Effector CD4-positive, alpha-beta T cell (primary cell): Measurements from ENCODE around the gene ATP8B1.
"Not testable (repeated sequence)": the region's sequence is repeated elsewhere in the genome, so short reads cannot be mapped to it uniquely, and the experiment has no call there.

ENCODE experiments used
- DNase-seq: peaks from one replicate; pipeline ENCODE4 v3.0.0-alpha.2; 2020

ATP8B1 gene

DNA sequence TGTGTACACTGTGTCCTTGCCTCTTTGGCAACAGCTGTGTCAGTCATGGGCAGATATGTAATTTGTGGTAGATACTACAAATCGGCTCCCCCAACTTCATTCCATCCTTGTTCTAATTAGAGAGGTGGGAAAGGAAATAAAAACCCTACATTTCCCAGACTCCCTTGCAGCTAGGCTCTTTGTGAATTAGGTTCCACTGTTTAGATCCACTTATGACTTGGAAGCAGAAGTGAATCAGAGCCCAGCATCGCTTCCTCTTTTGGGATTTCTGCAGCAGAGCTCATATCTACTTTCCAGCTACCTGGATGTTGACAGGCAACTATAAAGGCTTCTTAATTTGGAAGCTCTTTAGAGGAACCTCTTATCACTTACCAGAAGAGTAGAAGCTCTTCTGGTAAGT, 147.4 kb downstream of the ATP8B1 start:
- DNase-seq, result no peak

DNA sequence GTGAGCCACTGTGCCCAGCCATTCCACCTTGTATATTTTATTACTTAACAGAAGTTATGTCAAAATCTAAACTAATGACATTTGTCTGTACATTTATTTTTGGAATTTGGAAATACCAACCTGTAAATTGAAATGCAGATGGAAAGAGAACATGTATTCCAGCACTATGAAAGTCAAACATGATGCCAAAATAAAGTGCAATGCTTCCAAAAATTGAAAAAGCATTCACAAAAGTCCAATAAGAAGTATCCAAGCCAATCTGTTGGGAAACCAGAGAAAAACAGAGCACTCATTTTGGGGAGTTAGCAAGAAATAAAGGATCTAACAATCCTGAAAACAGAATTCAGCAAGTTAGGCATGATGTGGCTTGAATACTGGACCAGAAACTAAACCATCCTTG, 151.2 kb downstream of the ATP8B1 start:
- DNase-seq, result no peak

DNA sequence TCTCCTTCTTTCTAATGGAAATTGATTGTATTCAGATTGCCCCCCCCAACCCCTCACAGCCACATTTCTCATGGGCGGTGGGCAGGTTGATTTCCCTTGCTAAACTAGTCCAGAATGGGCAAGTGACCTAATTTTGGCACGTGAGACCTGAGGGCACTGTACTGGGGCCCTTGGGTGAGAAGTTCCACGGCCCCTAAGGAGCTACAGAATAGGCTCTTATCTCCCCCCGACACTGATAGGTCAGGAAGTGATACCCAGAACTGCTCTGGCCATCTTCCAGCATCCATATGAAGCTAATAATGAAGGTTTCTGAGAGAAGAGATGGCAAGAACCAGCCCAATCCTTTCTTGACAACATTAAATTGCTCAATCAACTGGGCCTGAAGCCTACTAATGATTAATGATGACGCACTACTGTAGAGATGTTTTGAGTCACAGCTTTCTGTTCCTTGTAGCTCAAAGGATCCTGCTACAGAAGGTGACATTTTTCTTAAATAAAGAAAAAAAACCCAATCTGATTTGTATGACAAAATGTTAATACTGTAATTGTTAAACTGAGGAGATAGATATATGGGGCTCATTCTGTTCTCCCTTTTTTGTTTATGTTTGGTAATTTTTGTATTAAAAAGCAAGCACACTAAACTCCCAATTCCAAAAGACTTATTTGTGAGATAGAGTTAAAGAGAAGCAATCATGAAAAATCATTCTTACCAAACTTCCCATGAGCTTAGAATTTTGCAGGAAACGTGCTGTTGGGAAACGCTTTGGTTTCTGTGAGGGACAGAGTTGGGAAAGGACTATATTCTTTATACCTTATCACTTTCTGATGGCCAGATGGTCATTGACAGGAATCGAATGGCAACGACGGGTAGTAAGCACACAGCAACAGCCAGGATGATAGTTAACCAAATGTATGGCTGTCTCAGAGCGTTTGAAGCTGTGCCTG, 153.3 kb downstream of the ATP8B1 start:
- no peak for DNase-seq

DNA sequence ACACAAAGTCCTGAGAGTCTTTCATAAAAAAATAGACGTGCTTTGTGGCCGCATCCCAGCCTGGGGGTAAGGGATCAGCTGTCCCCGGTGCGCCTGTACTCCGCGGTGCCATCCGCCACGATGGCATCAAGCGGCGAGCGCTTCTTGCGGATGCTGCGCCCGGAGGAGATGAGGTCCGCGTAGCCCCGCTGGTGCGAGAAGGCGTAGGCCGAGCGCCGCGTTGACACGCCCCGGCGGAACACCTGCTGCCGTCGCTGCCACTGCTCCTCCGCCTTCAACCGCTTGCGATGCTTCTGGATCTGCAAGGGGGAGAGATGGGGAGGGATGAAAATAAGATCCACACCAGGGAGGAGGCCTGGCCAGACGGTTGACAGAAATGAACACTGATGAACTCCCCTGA, 154.7 kb downstream of the ATP8B1 start:
- no peak for DNase-seq

DNA sequence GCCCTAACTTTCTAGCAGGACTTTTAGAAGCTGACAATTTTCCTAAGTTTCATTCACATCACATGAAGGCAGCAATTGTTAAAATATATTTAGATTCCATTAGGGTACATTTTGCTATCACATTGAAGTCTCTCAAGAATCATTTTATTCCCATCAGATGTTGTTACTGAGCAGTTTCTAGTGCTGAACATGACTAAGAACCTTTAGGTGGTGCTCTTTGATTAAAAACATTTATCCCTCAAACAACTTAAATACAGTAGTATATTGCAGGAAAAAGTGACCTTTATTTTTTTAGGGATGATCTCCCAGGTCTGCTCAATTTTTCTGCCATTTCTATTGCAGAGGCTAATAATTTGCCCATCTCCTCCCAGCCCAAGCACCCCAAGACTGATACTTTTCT, 158.6 kb downstream of the ATP8B1 start:
- DNase-seq, result no peak

DNA sequence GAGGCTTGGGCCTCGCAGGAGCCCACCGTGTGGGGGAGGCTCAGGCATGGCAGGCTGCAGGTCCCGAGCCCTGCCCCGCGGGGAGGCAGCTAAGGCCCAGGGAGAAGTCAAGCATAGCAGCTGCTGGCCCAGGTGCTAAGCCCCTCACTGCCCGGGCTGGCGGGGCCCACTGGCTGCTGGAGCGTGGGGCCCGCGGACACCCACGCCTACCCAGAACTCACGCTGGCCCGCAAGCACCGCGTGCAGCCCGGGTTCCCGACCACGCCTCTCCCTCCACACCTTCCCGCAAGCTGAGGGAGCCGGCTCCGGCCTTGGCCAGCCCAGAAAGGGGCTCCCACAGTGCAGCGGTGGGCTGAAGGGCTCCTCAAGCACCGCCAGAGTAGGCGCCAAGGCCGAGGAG, 159.4 kb downstream of the ATP8B1 start:
- DNase-seq, result not testable (repeated sequence)

DNA sequence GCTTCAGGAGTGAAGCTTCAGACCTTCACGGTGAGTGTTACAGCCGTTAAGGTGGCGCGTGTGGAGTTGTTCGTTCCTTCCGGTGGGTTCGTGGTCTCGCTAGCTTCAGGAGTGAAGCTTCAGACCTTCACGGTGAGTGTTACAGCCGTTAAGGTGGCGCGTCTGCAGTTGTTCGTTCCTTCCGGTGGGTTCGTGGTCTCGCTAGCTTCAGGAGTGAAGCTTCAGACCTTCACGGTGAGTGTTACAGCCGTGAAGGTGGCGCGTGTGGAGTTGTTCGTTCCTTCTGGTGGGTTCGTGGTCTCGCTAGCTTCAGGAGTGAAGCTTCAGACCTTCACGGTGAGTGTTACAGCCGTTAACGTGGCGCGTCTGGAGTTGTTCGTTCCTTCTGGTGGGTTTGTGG, 160.7 kb downstream of the ATP8B1 start:
- not testable (repeated sequence) for DNase-seq

DNA sequence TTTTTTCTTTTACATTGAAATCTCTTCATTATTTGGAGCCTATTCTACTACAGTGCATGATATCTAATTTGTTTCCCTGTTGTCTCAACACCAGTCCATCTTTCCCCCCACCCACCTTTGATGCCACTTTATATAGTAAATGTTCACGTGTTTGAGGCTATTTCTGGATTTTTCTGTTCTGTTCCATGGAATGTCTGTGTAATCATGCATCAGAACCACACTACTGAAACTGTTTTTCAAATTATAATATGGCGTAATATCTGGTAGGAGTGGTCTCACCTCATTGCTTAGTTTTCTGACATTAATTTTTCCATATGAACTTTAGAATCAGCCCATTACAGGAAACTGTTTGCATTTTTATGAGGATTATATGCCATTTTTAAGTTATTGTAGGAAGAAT, 162.4 kb downstream of the ATP8B1 start:
- DNase-seq, result no peak

DNA sequence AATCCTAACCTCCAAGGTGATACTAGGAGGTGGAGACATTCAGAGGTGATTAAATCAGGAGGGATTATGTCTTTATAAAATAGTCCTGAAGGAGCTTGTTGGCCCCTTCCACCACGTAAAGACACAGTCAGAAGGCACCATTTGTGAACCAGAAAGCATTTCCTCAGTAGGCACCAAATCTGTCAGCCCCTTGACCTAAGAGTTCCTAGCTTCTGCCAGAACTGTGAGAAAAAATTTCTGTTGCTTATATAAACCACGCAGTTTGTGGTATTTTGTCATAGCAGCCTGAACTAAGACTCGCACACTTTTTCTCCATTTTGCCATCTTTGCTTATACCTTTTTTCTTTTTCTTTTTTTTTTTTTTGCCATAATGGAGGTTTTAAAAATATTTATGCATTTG, 162.9 kb downstream of the ATP8B1 start:
- DNase-seq, result no peak

DNA sequence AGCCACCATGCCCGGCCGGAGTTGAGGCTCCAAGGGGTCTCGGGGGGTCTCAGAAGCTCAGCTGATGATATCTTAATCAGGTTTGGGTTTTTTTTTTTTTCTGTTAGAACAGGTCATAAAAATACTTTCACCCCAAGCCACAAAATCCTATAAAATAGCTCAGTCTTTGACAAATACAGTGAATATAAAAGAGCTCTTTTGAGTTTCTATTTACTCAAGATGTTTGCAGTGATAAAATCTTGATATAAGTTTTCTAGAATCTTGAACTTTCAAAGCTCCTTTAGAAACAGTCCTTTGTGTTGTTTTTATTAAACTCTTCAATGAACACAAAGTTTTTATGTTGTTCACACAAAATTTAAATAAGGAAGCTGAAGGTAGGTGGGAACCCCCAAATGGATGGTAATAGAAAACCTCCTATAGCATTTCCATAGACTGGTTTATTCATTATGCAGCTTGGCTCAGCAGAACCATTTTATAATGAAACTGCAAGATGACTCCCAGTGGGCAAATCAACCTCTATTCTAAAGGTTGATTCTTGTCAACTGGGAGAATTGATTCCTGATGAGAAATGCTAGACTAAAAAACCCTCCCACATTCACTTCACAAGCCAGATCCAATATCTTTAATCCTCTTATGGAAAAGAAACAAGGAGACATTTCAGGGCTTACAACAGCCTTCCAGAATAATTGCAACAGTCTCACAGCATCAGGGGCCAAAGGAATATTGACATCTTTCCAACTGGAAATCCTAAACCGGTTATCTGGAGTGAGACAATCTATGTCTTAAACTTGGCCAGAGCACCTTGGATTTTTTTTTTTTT, 167.9 kb downstream of the ATP8B1 start:
- no peak for DNase-seq

DNA sequence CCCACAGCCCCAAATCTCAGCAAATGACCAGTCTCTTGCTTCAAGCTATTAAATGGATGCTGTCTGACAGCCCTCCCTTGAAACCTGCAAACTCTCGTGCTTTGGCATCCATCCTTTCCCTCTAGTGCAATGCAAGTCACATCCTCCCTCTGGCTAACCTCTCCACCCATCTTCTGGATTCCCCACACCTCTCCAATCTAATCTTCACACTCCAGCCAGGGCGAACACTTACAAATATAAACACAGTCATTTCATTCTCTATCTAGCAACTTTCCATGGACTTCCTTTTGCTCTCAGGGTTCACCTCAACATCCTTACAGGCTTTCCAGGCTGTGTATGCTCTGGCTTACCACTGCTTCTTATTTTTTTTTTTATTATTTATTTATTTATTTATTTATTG, 171.4 kb downstream of the ATP8B1 start:
- no peak for DNase-seq

DNA sequence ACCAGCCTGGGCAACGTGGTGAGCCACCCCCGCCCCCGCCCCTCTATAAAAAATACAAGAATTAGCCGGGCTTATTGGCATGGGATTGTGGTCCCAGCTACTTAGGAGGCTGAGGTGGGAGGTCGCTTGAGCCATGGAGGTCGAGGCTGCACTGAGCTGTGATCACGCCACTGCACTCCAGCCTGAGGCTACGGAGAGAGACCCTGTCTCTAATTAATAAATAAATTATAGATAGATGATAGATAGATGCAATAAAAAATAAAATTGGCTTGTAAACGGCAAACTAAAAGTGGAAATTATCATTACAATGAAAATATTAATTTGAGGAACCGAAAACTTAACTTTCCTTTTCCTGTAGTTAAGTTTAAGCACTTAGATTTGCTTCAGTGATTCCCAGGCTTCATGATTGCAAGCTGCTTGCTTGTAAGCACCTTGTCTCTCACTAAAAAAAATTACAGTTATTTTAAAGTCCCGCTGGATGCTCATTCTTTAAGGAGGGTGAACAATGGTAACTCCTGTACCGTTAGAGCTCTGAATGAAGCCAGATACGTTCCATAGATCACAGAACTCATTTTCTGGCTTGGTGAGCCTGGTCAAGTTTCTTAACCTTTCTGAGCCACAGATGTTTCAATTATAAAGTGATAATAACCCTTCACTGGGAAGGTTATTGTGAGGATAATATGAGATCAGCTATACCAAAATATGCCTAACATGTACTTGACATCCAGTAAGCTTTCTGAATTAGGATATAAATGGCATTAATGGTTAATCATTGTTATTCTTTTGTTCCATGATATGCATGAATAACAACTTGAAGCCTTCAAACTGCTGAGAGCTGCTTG, 172.1 kb downstream of the ATP8B1 start:
- no peak for DNase-seq

DNA sequence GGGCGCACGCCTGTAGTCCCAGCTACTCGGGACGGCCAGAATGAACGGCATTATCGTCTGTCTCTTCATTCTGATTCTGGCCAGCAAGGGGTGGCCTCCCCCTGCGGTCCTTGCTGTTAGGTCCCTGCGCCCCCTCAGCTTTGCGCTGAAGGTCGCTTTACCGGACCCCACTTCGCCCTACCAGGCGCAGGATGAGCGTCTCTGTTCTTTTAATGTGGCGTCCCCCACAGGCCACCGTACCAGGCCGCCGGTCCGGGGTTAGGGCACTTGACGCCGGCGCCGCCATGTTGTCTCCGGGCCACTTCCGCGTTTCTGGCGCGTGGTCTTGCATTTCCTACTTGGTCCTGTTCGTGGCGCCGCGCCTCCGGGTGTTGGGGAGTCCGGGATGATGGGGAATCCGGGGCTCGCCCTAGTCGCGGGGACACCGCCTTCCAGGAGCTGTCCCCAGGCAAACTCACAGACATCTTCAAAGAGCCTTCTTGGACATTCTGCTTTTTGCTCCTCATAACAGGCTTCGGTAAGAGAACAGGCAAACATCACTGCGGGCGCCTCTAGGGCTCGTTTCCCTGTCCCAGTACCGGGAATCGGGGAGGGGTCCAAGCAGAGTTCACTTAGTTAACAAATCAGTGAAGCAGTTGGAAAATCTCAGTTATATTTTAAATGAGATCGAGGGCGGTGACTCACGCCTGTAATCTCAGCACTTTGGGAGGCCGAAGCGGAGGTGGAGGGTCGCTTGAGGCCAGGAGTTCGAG, 172.9 kb downstream of the ATP8B1 start:
- peak; percentile 96 for DNase-seq

DNA sequence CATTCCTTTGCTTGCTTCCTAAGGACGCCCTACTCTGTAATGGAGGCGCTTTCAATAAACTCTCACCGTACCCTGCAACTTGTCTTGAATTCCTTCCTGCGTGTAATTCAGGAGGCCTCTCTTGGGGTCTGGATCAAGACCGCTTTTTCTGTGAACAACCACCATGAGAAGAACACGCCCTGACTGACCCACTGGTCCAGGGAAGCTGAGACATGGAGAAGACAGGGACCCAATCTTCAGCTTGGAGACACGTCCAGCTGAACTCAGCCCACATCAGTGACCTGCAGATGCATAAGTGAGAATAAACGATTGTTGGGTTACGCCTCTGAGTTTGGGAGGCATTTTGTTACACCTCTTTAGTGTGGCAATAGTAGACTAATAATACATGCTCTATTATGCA, 173.7 kb downstream of the ATP8B1 start:
- no peak for DNase-seq

DNA sequence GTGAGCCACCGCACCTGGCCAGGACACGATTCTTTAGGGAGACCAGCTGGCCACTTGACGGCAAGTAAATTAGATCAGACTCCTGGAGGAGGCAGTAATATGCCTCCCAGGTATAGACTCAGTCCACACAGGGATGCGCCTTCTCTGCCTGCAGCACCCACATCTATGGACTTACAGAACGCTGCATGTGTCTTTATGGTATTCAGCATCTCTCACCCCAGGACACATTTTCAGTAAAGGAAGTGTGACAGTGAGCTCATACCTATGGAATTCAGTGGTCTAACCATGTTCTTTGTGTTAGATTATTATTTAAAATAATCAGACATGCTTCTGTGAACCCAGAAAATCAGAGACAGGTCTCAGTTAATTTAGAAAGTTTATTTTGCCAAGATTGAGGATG, 175.6 kb downstream of the ATP8B1 start:
- no peak for DNase-seq

DNA sequence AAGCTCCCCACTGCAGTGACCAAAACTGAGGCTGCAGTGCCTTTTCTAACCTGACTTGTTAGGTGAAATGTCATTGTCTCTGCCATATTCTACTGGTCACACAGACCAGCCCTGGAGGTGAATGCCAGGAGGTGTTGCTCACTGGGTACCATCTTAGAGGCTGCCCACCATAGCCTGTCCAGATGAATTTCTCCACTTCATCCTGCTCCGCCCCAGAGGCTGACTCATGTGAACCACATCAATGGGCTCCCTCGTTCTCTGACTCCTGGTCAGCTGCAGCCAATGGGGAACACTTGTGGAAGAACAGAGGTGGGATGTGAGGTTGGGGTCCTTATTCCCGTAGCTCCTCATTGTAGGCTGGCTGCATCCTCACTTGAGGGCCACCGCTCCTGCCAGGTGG, 178.1 kb downstream of the ATP8B1 start:
- DNase-seq, result no peak

DNA sequence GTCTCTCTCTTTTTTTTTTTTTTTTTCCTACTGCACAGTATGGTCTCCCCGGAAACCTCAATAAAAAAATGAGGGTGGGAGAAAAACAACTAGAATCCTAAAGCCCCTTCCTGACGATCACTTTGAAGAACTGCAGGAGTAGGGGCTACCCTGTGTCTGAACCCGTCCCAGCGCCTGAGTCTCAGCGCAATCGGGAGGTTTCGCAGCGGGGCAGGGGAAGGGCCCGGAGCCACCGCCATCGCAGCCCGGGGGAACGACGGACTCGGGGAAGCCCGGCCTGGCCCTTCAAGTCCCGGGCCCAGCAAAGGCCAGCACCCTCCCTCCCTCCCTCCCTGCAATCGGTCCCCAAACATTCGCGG, 181.9 kb downstream of the ATP8B1 start:
- DNase-seq, result no peak

DNA sequence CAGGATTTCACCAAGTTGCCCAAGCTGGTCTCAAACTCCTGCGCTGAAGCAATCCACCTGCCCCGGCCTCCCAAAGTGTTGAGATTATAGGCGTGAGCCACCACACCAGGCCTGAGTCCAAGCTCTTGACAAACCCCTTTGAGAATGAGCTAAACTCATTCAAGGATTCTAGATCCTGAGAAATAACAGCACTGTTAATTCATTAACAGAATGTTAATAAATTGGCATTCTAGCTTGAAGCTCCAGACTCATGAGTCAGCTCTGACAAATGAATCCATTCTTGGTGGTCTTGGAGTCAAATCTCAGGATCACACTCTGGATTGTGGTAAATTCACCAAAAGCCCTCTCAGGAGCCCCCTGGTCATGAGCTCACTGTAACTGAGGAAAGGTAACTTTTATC, 183.2 kb downstream of the ATP8B1 start:
- no peak for DNase-seq

DNA sequence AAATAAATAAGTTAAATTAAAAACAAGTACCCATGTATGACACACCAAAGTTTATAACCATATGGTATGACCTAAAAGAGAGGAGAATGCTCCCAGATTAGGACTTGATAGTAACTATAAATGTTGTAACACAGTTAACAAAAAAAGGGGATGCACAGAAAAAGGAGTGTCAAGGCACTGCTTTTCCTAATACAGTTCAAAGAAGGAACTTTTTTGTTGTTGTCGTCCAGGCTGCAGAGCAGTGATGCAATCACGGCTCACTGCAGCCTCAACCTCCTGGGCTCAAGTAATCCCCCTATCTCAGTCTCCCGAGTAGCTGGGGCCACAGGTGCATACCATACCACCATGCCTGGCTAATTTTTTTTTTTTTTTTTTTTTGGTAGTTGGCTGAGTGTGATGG, 184.2 kb downstream of the ATP8B1 start:
- DNase-seq, result no peak

DNA sequence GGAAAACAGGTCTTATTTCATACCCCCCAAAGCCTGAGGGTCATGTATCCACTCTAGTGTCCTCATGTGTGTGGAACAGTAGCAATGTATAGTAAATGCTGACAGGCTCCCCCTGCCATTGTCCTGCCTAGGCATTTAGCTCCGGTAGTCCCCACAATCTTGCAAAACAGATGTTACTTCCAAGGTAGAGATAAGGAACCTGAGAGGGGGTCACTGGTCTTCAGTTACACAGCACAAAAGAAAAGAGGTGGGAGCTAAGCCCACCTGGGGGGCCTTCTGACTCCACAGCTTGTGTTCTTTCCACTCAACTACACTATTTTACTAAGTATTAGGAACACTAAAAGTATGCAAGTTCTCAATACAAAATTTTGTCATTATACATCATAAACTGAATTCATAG, 199.2 kb downstream of the ATP8B1 start:
- no peak for DNase-seq
